ENCODE measurements around the gene WFDC12.

The WFDC12 gene

DNA sequence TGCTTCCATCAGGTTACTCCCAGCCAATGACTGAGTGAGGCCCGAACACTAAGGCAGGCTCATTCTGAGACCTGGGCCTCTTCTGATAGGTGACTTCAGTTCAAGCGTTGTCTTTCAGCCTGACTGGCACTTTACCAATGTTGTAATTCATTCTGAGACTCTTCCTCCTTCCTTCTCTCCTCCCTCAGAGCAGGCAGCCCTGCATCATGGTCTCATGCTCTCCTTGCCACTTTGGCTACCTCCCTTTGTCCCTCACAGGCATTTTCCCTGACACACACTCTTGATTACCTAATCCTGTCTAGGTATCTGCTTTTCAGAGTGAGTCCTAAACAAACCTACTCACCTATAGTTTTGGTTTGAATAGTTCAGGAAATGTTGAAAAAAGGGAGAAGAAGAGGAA is 12.6 kb upstream of the WFDC12 start (continued):
- TF ChIP-seq, protein P1, sequence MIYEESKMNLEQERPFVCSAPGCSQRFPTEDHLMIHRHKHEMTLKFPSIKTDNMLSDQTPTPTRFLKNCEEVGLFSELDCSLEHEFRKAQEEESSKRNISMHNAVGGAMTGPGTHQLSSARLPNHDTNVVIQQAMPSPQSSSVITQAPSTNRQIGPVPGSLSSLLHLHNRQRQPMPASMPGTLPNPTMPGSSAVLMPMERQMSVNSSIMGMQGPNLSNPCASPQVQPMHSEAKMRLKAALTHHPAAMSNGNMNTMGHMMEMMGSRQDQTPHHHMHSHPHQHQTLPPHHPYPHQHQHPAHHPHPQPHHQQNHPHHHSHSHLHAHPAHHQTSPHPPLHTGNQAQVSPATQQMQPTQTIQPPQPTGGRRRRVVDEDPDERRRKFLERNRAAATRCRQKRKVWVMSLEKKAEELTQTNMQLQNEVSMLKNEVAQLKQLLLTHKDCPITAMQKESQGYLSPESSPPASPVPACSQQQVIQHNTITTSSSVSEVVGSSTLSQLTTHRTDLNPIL (CRISPR knock-in tag; IDR thresholded peaks at IDR 0.05; ENCODE audit: low read depth): no peak
- TF ChIP-seq, protein P2, sequence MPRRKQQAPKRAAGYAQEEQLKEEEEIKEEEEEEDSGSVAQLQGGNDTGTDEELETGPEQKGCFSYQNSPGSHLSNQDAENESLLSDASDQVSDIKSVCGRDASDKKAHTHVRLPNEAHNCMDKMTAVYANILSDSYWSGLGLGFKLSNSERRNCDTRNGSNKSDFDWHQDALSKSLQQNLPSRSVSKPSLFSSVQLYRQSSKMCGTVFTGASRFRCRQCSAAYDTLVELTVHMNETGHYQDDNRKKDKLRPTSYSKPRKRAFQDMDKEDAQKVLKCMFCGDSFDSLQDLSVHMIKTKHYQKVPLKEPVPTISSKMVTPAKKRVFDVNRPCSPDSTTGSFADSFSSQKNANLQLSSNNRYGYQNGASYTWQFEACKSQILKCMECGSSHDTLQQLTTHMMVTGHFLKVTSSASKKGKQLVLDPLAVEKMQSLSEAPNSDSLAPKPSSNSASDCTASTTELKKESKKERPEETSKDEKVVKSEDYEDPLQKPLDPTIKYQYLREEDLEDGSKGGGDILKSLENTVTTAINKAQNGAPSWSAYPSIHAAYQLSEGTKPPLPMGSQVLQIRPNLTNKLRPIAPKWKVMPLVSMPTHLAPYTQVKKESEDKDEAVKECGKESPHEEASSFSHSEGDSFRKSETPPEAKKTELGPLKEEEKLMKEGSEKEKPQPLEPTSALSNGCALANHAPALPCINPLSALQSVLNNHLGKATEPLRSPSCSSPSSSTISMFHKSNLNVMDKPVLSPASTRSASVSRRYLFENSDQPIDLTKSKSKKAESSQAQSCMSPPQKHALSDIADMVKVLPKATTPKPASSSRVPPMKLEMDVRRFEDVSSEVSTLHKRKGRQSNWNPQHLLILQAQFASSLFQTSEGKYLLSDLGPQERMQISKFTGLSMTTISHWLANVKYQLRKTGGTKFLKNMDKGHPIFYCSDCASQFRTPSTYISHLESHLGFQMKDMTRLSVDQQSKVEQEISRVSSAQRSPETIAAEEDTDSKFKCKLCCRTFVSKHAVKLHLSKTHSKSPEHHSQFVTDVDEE (CRISPR knock-in tag; IDR thresholded peaks at IDR 0.05): no peak
- TF ChIP-seq PPARA (CRISPR knock-in tag; IDR thresholded peaks at IDR 0.05; ENCODE audit: borderline replicate concordance): no peak
- no peak for TF ChIP-seq CSDC2 (CRISPR knock-in tag; IDR thresholded peaks at IDR 0.05)
- TF ChIP-seq SNAI2 (CRISPR knock-in tag; IDR thresholded peaks at IDR 0.05): no peak
- no peak for TF ChIP-seq ISL1 (CRISPR knock-in tag; IDR thresholded peaks at IDR 0.05)
- no peak for TF ChIP-seq ZFP30 (CRISPR knock-in tag; IDR thresholded peaks at IDR 0.05)
- no peak for TF ChIP-seq TOX (CRISPR knock-in tag; IDR thresholded peaks at IDR 0.05; ENCODE audit: borderline replicate concordance)

DNA sequence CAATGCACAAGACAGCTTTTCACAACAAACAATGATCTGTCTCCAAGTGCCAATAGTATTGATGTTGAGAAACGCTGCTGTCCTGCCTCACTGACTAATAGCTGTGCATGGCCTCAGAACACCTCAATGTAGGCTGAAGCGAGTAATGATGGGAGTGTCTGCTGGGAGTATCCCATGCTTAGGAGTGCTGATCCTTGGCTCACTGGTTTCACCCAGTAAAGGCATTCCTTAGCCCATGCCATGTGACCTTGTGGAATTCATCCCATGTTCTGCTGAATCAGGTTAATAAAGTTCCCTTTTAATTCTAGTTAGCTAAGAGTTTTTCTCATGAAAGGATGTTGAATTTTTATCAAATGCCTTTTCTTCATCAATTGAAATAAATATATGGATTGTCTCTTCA is 3.8 kb upstream of the WFDC12 start:
- no peak for ATAC-seq
- TF ChIP-seq ARNTL (CRISPR knock-in tag; IDR thresholded peaks at IDR 0.05; ENCODE audit: borderline replicate concordance, low read depth) (no peak), ESRRG (CRISPR knock-in tag; IDR thresholded peaks at IDR 0.05) (no peak), TOX (CRISPR knock-in tag; IDR thresholded peaks at IDR 0.05; ENCODE audit: borderline replicate concordance) (no peak), ZFP30 (CRISPR knock-in tag; IDR thresholded peaks at IDR 0.05) (no peak), ZC3H10 (CRISPR knock-in tag; IDR thresholded peaks at IDR 0.05) (no peak), CSDC2 (CRISPR knock-in tag; IDR thresholded peaks at IDR 0.05) (no peak)

DNA sequence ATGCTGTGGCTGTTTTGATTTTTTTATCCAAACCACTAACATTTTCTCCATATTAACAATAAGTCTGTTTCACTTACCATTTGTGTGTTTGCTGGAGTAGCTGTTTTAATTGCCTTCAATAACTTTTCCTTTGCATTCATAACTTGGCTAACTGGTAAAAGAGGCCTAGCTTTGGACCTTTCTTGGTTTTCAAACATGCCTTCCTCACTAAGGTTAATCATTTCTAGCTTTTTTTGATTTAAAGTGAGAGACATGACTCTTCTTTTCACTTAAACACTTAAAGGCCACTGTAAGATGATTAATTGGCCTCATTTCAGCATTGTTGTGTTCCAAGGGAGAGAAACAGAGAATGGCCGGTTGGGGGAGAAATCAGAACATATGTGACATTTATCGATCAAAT is 2.9 kb downstream of the WFDC12 start:
- no peak for TF ChIP-seq TOX (CRISPR knock-in tag; IDR thresholded peaks at IDR 0.05; ENCODE audit: borderline replicate concordance)
- ATAC-seq: no peak

DNA sequence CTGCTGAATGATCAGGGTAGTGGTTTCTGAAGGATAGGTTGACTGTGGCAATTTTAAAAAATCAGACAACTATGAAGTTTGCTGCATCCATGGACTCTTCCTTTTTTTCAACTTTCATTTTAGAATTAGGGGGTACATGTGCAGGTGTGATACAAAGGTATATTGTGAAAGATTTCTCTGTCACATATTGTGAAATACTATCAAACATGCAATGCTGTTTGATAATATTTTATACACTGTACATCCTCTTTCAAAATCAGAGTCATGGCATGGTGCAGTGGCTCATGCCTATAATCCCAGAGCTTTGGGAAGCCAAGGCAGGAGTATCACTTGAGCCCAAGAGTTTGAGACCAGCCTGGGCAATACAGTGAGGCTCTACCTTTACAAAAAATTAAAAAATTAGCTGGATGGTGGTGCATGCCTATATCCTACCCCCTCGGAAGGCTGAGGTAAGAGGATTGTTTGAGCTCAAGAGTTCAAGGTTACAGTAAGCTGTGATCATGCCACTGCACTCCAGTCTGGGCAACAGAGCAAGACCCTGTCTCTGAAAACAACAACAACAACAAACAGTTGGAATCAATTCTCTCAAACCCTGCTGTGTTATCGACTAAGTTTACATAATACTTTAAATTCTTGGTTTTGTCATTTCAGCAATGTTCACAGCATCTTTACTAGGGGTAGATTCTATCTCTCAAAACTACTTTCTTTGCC is 4.6 kb downstream of the WFDC12 start:
- TF ChIP-seq ARNTL (CRISPR knock-in tag; IDR thresholded peaks at IDR 0.05; ENCODE audit: borderline replicate concordance, low read depth) (no peak), ESRRG (CRISPR knock-in tag; IDR thresholded peaks at IDR 0.05) (no peak), SNAI2 (CRISPR knock-in tag; IDR thresholded peaks at IDR 0.05) (no peak), ZNF565 (CRISPR knock-in tag; conservative IDR thresholded peaks at IDR 0.05; ENCODE audit: low read depth) (no peak), ISL1 (CRISPR knock-in tag; IDR thresholded peaks at IDR 0.05) (no peak), OSR1 (CRISPR knock-in tag; IDR thresholded peaks at IDR 0.05) (no peak), TCF4 (CRISPR knock-in tag; IDR thresholded peaks at IDR 0.05; ENCODE audit: borderline replicate concordance) (no peak), ZFP30 (CRISPR knock-in tag; IDR thresholded peaks at IDR 0.05) (no peak)
- ATAC-seq: no peak

DNA sequence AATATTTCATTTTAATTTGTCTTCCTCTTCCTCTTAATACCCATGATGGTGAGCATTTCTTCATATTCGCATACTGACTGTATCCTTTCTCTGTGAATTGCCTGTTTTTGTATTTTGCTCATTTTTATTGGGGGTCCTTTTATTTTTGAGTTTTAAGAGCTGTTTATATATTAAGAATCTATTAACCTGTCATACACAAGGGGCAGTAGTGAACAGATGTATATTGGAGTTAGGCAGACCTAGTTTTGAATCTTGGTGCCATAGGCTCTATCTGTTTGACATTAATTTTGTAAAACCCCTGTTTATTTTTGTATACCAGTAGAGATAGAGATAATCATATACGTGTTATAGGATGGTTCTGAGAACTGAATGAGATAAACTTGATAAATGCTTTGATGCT is 6.2 kb downstream of the WFDC12 start:
- no peak for ATAC-seq
- TF ChIP-seq ZNF565 (CRISPR knock-in tag; conservative IDR thresholded peaks at IDR 0.05; ENCODE audit: low read depth) (no peak), ZFP3 (CRISPR knock-in tag; IDR thresholded peaks at IDR 0.05) (no peak), ZFP30 (CRISPR knock-in tag; IDR thresholded peaks at IDR 0.05) (no peak), ISL1 (CRISPR knock-in tag; IDR thresholded peaks at IDR 0.05) (no peak), TCF4 (CRISPR knock-in tag; IDR thresholded peaks at IDR 0.05; ENCODE audit: borderline replicate concordance) (no peak), ARNTL (CRISPR knock-in tag; IDR thresholded peaks at IDR 0.05; ENCODE audit: borderline replicate concordance, low read depth) (no peak), CSDC2 (CRISPR knock-in tag; IDR thresholded peaks at IDR 0.05) (no peak), RARB (CRISPR knock-in tag; IDR thresholded peaks at IDR 0.05) (no peak), TOX (CRISPR knock-in tag; IDR thresholded peaks at IDR 0.05; ENCODE audit: borderline replicate concordance) (no peak)
- TF ChIP-seq, protein P3, sequence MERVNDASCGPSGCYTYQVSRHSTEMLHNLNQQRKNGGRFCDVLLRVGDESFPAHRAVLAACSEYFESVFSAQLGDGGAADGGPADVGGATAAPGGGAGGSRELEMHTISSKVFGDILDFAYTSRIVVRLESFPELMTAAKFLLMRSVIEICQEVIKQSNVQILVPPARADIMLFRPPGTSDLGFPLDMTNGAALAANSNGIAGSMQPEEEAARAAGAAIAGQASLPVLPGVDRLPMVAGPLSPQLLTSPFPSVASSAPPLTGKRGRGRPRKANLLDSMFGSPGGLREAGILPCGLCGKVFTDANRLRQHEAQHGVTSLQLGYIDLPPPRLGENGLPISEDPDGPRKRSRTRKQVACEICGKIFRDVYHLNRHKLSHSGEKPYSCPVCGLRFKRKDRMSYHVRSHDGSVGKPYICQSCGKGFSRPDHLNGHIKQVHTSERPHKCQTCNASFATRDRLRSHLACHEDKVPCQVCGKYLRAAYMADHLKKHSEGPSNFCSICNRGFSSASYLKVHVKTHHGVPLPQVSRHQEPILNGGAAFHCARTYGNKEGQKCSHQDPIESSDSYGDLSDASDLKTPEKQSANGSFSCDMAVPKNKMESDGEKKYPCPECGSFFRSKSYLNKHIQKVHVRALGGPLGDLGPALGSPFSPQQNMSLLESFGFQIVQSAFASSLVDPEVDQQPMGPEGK (CRISPR knock-in tag; IDR thresholded peaks at IDR 0.05; ENCODE audit: borderline replicate concordance): no peak
- TF ChIP-seq, protein P4, sequence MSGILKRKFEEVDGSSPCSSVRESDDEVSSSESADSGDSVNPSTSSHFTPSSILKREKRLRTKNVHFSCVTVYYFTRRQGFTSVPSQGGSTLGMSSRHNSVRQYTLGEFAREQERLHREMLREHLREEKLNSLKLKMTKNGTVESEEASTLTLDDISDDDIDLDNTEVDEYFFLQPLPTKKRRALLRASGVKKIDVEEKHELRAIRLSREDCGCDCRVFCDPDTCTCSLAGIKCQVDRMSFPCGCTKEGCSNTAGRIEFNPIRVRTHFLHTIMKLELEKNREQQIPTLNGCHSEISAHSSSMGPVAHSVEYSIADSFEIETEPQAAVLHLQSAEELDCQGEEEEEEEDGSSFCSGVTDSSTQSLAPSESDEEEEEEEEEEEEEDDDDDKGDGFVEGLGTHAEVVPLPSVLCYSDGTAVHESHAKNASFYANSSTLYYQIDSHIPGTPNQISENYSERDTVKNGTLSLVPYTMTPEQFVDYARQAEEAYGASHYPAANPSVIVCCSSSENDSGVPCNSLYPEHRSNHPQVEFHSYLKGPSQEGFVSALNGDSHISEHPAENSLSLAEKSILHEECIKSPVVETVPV (CRISPR knock-in tag; IDR thresholded peaks at IDR 0.05): no peak
- TF ChIP-seq, protein P1 (CRISPR knock-in tag; IDR thresholded peaks at IDR 0.05; ENCODE audit: low read depth): no peak

Measured in SK-N-SH treated with all-trans-retinoic acid at 6 μM for 48 hours (cell line).